HCT116 (cell line): ENCODE results near the gene DDR2. TPM values are rescaled to one million over a fixed set of nuclear protein-coding genes. Genes with fewer than 3 reads are reported as not detected.

Experiments
- ATAC-seq: fragments of 200-7000 bp; cut with Tn5 transposase; 2 replicates; pipeline ENCODE4 v1.9.1; 2020; ENCODE audit warnings: mild to moderate bottlenecking, moderate library complexity
- BruUV-seq: library from RNA; stranded (reverse); fragments of 400-500 nt; replicated peaks from 2 replicates; lab custom pipeline; 2021; lab: Mats Ljungman, UMichigan
- CTCF ChIA-PET: fragments of 300-600 bp; sonication (Branson Sonifier 250); formaldehyde crosslinking; loops from one replicate; lab custom pipeline; 2021; ENCODE audit warnings: antibody characterized with exemption; lab: Charles Lee
- POLR2A ChIA-PET: fragments of 300-600, 350-600 bp; sonication (Branson Sonifier 250); formaldehyde crosslinking; loops from one replicate; lab custom pipeline; 2021; ENCODE audit warnings: antibody characterized with exemption; lab: Charles Lee
- RAD21 ChIA-PET, 2 experiments: fragments of 300-600 bp; sonication (Branson Sonifier 250); formaldehyde crosslinking; loops; one replicate each; lab custom pipeline; 2023; ENCODE audit warnings: low total read pairs in 2 of 2; ENCODE audit not compliant: uncharacterized antibody in 2 of 2, unreplicated experiment in 2 of 2, low non-redundant PET in 1 of 2; lab: Charles Lee
- DNase-seq: peaks from one replicate; pipeline ENCODE4 v3.0.0-alpha.2; 2010; ENCODE audit warnings: low read depth, low spot score
- H2AFZ ChIP-seq: fragments of 200-600 bp; shearing (Covaris generic), sonication (generic); 2 replicates; pipeline ENCODE4 v1.6.1; 2017; ENCODE audit warnings: low read depth, mixed run types, mixed read lengths, antibody characterized with exemption, low read length; ENCODE audit not compliant: poor library complexity, severe bottlenecking
- H3K27ac ChIP-seq: 2 replicates; pipeline ENCODE4 v1.5.1; 2012; ENCODE audit warnings: low read depth, low read length
- H3K27me3 ChIP-seq: fragments of 200-600 bp; sonication (generic); 2 replicates; pipeline ENCODE4 v1.6.1; 2016; ENCODE audit warnings: mixed run types, low read length, mixed read lengths; ENCODE audit not compliant: insufficient read depth
- H3K36me3 ChIP-seq, 2 experiments: fragments of 200-500 bp in 1 of 2; fragments of 200-600 bp in 1 of 2; sonication (Bioruptor generic) in 1 of 2; sonication (generic) in 1 of 2; 2 replicates each; pipeline versions ENCODE4 v1.5.1 to v1.6.1; 2014 to 2016; ENCODE audit warnings: low read length in 2 of 2, inconsistent platforms in 1 of 2, mixed read lengths in 1 of 2, mixed run types in 1 of 2; ENCODE audit not compliant: insufficient read depth in 2 of 2, control insufficient read depth in 1 of 2
- H3K4me1 ChIP-seq, 2 experiments: fragments of 200-600 bp in 1 of 2; sonication (generic) in 1 of 2; 2 replicates each; pipeline versions ENCODE4 v1.5.1 to v1.6.1; 2012 to 2017; ENCODE audit warnings: low read length in 2 of 2, inconsistent platforms in 1 of 2, mild to moderate bottlenecking in 1 of 2, mixed read lengths in 1 of 2, mixed run types in 1 of 2, moderate library complexity in 1 of 2; ENCODE audit not compliant: insufficient read depth in 2 of 2, control insufficient read depth in 1 of 2
- H3K4me2 ChIP-seq: fragments of 200-600 bp; sonication (generic); 2 replicates; pipeline ENCODE4 v1.6.1; 2017; ENCODE audit warnings: mixed run types, low read length, mixed read lengths
- H3K4me3 ChIP-seq, 2 experiments: fragments of 200-600 bp in 1 of 2; sonication (generic) in 1 of 2; replicated peaks in 1 of 2; 2 replicates each; pipeline ENCODE4 v1.5.1; 2011 to 2016; ENCODE audit warnings: low read length in 2 of 2, control low read depth in 1 of 2, low read depth in 1 of 2, mild to moderate bottlenecking in 1 of 2, mixed read lengths in 1 of 2, mixed run types in 1 of 2
- H3K79me2 ChIP-seq: fragments of 200-600 bp; sonication (generic); 2 replicates; pipeline ENCODE4 v1.6.1; 2017; ENCODE audit warnings: mild to moderate bottlenecking, mixed run types, low read length, moderate library complexity, mixed read lengths; ENCODE audit not compliant: insufficient read depth
- H3K9ac ChIP-seq: fragments of 200-600 bp; sonication (generic); 2 replicates; pipeline ENCODE4 v1.6.1; 2016; ENCODE audit warnings: low read length, mixed read lengths
- H3K9me2 ChIP-seq: fragments of 200-600 bp; sonication (generic), shearing (Covaris generic); 2 replicates; pipeline ENCODE4 v1.6.1; 2017; ENCODE audit warnings: mixed run types, mild to moderate bottlenecking, moderate library complexity; ENCODE audit not compliant: insufficient read depth
- H3K9me3 ChIP-seq, 2 experiments: fragments of 200-500 bp in 1 of 2; fragments of 200-600 bp in 1 of 2; sonication (Bioruptor generic) in 1 of 2; sonication (generic) in 1 of 2; 2 replicates each; pipeline ENCODE4 v1.6.1; 2014 to 2017; ENCODE audit warnings: low read length in 2 of 2, mixed read lengths in 2 of 2, inconsistent platforms in 1 of 2, low read depth in 1 of 2, mild to moderate bottlenecking in 1 of 2, mixed run types in 1 of 2, moderate library complexity in 1 of 2; ENCODE audit not compliant: control insufficient read depth in 1 of 2, insufficient read depth in 1 of 2
- H4K20me1 ChIP-seq: fragments of 200-600 bp; sonication (generic), shearing (Covaris generic); 2 replicates; pipeline ENCODE4 v1.6.1; 2017; ENCODE audit warnings: mixed run types, mild to moderate bottlenecking, moderate library complexity; ENCODE audit not compliant: insufficient read depth
- EGR1 ChIP-seq: IDR thresholded peaks from 2 replicates; pipeline ENCODE4 v1.6.1; 2012; ENCODE audit warnings: low read depth
- MAX ChIP-seq: IDR thresholded peaks from 2 replicates; pipeline ENCODE4 v1.6.1; 2012
- POLR2AphosphoS5 ChIP-seq: IDR thresholded peaks from 2 replicates; pipeline ENCODE4 v1.6.1; 2011; ENCODE audit warnings: mild to moderate bottlenecking, low read depth, low read length, moderate library complexity
- RAD21 ChIP-seq: IDR thresholded peaks from 2 replicates; pipeline ENCODE4 v1.6.1; 2012; ENCODE audit warnings: low read depth, mild to moderate bottlenecking
- REST ChIP-seq: IDR thresholded peaks from 2 replicates; pipeline ENCODE4 v1.6.1; 2012; ENCODE audit warnings: low read depth
- SP1 ChIP-seq: IDR thresholded peaks from 2 replicates; pipeline ENCODE4 v1.6.1; 2012; ENCODE audit warnings: low read depth
- SRF ChIP-seq: IDR thresholded peaks from 2 replicates; pipeline ENCODE4 v1.6.1; 2012; ENCODE audit warnings: low read depth
- intact Hi-C: fragments of 100-400 bp; cut with micrococcal nuclease; formaldehyde crosslinking; loops from 2 replicates; pipeline ENCODE4 v1.10.0; 2022
- total RNA-seq: library from RNA; stranded (reverse); gene quantifications from one replicate; pipeline ENCODE4 v1.2.1, GENCODE V29; 2021; ENCODE audit not compliant: unreplicated experiment
- TF ChIP-seq, protein P1 (sequence below), 3 experiments: fragments of 200-600 bp in 1 of 3; sonication (generic) in 1 of 3; IDR thresholded peaks in 2 of 3; conservative IDR thresholded peaks in 1 of 3; 2 replicates each; pipeline ENCODE4 v1.5.1; 2012 to 2017; ENCODE audit warnings: low read depth in 2 of 3, low read length in 2 of 3, antibody characterized with exemption in 1 of 3, borderline replicate concordance in 1 of 3, control low read depth in 1 of 3, mild to moderate bottlenecking in 1 of 3, mixed read lengths in 1 of 3, mixed run types in 1 of 3, moderate library complexity in 1 of 3; ENCODE audit not compliant: insufficient read depth in 1 of 3

DDR2 gene
- total RNA-seq, 1 experiment from 2014 or later: 0.84 TPM

DNA sequence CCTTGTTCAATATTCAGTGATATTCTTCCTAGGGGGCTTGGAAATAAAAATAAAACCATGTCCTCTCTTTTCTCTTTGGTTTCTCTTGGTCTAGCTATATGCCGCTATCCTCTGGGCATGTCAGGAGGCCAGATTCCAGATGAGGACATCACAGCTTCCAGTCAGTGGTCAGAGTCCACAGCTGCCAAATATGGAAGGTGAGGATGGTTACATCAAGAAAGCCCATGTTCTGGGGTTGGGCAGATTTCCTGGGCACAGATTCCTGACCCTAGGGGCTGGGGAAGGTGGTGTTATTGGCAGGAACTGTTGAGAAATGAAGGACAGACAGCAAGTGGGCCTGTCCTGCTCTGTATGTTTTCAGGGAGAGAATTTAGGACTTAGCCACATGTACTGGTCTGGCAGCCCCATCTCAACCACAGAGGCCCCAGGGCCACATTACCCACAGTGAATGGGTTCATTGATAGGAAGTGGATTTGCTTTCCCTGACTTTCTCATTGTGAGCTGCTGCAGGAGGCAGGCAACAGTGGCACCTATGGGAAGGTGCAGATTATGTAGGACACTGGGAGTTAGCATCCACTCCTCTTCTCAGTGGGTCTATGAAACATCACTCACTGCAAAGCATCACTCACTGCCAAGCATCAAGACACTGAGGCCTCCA lies 120.9 kb downstream of the DDR2 start:
- POLR2A ChIA-PET: no interaction called here
- no peak for TF ChIP-seq SRF
- peak; percentile 43 for TF ChIP-seq RAD21
- TF ChIP-seq, protein P1, sequence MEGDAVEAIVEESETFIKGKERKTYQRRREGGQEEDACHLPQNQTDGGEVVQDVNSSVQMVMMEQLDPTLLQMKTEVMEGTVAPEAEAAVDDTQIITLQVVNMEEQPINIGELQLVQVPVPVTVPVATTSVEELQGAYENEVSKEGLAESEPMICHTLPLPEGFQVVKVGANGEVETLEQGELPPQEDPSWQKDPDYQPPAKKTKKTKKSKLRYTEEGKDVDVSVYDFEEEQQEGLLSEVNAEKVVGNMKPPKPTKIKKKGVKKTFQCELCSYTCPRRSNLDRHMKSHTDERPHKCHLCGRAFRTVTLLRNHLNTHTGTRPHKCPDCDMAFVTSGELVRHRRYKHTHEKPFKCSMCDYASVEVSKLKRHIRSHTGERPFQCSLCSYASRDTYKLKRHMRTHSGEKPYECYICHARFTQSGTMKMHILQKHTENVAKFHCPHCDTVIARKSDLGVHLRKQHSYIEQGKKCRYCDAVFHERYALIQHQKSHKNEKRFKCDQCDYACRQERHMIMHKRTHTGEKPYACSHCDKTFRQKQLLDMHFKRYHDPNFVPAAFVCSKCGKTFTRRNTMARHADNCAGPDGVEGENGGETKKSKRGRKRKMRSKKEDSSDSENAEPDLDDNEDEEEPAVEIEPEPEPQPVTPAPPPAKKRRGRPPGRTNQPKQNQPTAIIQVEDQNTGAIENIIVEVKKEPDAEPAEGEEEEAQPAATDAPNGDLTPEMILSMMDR (IDR thresholded peaks at IDR 0.05 in 2 of 3, conservative IDR thresholded peaks at IDR 0.05 in 1 of 3; ENCODE audit: borderline replicate concordance in 1 of 3, insufficient read depth in 1 of 3, low read depth in 2 of 3, low read length in 2 of 3): peak in 1 of 3 experiments; percentile 15; a peak in 1 of 6 replicates
- TF ChIP-seq, all 23 proteins: peak for 2
- no peak overlapping the region for H3K9ac ChIP-seq
- no peaks in the 10 kb centered on the region for H3K9me3 ChIP-seq
- no TSS peak for BruUV-seq
- no peak overlapping the region for H2AFZ ChIP-seq
- H3K36me3 ChIP-seq: no peaks in the 10 kb centered on the region
- no peak overlapping the region for H3K4me3 ChIP-seq
- H3K4me1 ChIP-seq: peaks cover 0 to 15% of the 10 kb centered on the region in 2 experiments; a peak in 2 of 4 replicates
- CTCF ChIA-PET: no interaction called here
- H3K9me2 ChIP-seq: no peaks in the 10 kb centered on the region; the same call in 1 of the 2 replicates
- H3K79me2 ChIP-seq: no peaks in the 10 kb centered on the region
- H3K27ac ChIP-seq: no peak overlapping the region
- intact Hi-C loops: no loop called here
- ATAC-seq: 0 out of 2 replicates have a peak, but pooled peaks have one; percentile 22
- H3K27me3 ChIP-seq: no peaks in the 10 kb centered on the region; the same call in 1 of the 2 replicates
- H4K20me1 ChIP-seq: no peaks in the 10 kb centered on the region
- RAD21 ChIA-PET: no interaction called here
- no peak for DNase-seq
- no peak overlapping the region for H3K4me2 ChIP-seq

DNA sequence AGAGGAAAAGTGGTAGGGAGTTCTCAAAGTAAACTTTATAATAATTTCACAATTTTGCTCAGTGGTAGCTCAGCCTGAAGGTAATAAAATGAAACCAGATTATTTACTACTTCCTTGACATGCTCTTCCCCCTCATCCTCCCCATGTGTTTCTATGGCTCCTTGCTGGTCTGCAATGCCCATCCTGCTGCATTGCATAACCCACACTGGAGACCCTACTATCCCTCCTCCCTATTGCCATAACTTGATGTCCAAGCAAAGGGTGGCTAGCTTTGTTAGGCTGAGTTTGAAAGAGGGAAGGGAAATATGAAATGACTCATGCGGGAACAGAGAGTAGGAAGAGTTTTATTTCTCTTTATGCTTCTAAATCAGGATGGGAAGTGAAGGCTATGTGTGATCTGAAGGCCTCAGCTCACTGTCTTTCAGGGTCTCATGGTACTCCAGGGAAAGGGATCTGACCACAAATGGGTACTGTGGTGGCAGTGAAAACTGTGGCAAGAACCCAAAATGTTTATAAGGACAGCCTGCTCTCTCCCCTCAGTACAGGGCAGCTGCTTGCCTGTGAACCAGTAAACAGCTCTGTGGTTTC lies 121.8 kb downstream of the DDR2 start:
- no peaks in the 10 kb centered on the region for H3K36me3 ChIP-seq
- no peaks in the 10 kb centered on the region; the same call in 1 of the 2 replicates for H3K9me2 ChIP-seq
- peaks cover 0 to 15% of the 10 kb centered on the region in 2 experiments; a peak in 2 of 4 replicates for H3K4me1 ChIP-seq
- H3K27ac ChIP-seq: no peak overlapping the region
- intact Hi-C loops: no loop called here
- no peak for TF ChIP-seq REST
- no peak for TF ChIP-seq POLR2AphosphoS5
- TF ChIP-seq SP1: no peak
- no peak for TF ChIP-seq MAX
- no peak for TF ChIP-seq EGR1
- H3K27me3 ChIP-seq: no peaks in the 10 kb centered on the region; the same call in 1 of the 2 replicates
- no peak overlapping the region for H3K4me3 ChIP-seq
- H4K20me1 ChIP-seq: no peaks in the 10 kb centered on the region
- H3K4me2 ChIP-seq: no peak overlapping the region
- DNase-seq (no peak), ATAC-seq (no peak)
- BruUV-seq: no TSS peak
- no peak overlapping the region for H2AFZ ChIP-seq
- CTCF ChIA-PET: no interaction called here
- RAD21 ChIA-PET: no interaction called here
- no peak overlapping the region for H3K9ac ChIP-seq
- POLR2A ChIA-PET: no interaction called here
- no peaks in the 10 kb centered on the region for H3K9me3 ChIP-seq
- H3K79me2 ChIP-seq: no peaks in the 10 kb centered on the region
